GM18511 (cell line): ENCODE data around the gene SOBP.
"Not testable (repeated sequence)": the region's sequence is repeated elsewhere in the genome, so short reads cannot be mapped to it uniquely, and the experiment has no call there.

Source experiments
- ATAC-seq: cut with Tn5 transposase; IDR thresholded peaks from one replicate; pipeline ENCODE4 v1.9.1; 2021; ENCODE audit warnings: mild to moderate bottlenecking, moderate library complexity; ENCODE audit not compliant: unreplicated experiment

SOBP gene

GRCh38 chr6:107519224-107519623 is 29.3 kb downstream of the SOBP start:
- ATAC-seq = not testable (repeated sequence)

DNA sequence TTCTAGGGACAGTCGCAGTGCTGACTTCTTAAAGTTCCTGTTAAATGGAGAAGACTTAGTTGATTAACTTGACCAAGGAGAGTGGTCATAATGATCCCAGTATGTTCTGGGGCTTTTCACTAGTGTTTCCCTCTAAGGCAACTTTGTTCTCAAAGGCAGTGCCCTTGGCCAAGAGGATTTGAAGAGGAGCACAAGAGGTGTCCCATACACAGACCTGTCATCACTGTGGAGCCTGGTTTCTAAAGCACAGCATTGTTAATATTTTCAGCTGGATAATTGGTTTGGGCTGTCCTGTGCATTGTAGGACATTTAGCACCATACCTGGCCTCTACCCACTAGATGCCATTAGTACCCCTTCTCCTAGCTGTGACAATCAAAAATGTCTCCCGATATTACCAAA is 30.8 kb downstream of the SOBP start:
- not testable (repeated sequence) for ATAC-seq

DNA sequence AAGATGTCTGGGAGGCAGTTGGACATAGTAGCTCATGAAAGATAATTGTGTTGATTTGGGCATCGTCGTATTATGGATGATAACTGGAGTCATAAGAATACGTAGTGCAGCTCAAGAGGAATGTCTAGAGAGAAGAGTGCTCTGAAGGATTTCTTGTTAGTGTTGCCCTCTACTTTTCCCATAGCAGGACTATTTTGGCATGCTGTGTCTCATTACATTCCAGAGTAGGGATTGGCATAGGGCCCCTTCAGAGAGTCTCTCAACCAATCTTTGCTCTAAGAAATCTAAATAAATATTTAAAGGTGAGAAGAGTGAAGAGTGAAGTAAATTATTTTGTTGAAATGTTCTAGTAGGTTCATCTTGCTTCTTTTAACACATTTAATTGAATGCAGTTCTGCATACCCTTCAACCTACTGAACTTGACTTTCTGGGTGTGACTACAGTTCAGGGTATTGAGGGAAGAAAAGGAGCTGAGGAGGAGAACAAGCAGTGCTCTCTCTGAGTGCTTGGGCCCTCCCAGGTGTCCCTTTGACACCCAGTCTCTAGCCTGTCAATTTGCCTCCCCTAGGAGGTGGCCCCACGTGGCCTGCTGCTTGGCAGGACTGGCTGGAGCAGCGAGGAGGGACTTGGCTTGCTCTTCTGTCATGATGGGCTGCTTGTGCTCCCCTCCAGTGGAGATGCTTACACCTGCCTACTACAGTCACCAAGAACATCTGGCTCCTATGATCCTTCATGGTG is 33.3 kb downstream of the SOBP start:
- no peak for ATAC-seq

DNA sequence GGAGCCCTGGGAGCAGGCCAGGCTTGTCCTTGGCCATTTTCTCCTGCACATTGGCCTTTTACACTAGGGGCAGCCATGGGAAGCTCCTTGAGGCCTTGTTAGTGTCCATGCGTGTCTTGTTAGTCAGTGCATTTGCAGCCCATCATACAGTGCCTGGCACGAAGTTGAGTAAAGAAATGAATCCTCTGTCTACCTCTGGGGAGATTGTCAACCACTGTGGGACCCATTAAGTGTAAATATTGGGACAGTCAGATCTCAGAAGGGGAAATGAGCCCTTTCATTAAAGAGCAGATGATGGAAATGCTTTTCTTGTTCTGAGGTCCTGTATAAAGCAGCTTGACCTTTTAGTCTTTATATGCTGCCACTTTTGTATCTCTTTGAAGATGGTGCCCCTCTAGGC is 33.9 kb downstream of the SOBP start:
- no peak for ATAC-seq

DNA sequence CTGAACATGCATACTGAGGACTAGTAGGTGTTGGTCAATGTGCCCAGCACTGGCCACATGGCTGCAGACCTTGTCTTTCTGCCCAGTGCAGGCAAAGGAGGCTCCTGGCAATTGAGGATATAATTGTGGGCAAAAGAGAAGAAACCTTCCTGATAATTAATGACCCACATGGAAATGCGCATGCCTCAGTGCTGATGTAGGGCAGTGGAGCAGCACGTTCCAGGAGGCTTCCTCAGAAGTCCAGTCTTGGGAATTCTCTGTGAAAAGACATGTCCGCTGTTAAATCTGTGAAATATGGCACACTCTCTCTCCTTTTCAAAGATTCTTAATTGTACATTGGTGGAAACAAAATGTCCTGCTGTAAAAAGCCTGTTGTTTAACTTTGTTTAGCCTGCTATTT is 34.7 kb downstream of the SOBP start:
- ATAC-seq = no peak

DNA sequence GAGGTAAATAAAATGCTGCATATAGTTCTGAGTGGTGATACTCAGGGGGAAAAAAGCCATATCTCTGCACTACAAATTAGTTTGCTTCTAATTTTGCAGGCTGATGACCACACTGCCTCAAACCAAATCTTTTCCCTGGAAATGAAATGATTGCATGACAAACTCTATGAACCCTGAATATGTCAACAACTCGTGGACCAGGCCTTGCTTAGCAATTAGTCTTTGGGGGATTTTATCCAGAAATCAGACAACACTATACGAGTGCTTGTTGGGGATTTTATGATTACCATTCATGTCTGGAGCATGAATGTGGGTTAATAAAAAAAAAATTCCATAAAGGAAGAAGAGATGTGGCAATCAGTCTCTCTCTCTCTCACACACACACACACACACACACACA is 42.0 kb downstream of the SOBP start:
- ATAC-seq = no peak

GRCh38 chr6:107532706-107533105 is 42.8 kb downstream of the SOBP start:
- ATAC-seq = no peak

- no peak for ATAC-seq
These were observed 43.6 kb downstream of the SOBP start for GRCh38 chr6:107533415-107534059.

GRCh38 chr6:107534571-107535141 is 44.7 kb downstream of the SOBP start:
- no peak for ATAC-seq

DNA sequence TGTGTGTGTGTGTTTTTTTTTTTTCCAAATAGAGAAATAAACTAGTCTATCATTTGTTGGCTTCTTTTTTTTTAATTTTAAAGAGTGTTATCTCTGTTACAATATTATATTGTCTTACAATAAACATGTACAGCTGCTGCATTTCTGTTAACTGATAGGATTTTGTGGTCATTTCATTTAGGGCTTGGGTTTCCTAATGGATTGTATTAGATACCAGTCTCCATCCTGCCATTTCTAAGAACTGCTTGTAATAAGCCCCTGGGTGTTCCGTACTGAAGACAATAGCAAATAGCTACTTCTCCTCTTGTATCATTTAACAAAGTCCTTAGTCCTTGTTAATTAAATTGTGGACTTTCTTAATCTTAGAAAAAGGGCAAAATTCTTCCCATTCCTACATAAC is 45.7 kb downstream of the SOBP start:
- no peak for ATAC-seq

GRCh38 chr6:107536180-107536961 is 46.5 kb downstream of the SOBP start:
- ATAC-seq = no peak

- no peak for ATAC-seq
These were observed 47.6 kb downstream of the SOBP start for GRCh38 chr6:107537559-107537958.

DNA sequence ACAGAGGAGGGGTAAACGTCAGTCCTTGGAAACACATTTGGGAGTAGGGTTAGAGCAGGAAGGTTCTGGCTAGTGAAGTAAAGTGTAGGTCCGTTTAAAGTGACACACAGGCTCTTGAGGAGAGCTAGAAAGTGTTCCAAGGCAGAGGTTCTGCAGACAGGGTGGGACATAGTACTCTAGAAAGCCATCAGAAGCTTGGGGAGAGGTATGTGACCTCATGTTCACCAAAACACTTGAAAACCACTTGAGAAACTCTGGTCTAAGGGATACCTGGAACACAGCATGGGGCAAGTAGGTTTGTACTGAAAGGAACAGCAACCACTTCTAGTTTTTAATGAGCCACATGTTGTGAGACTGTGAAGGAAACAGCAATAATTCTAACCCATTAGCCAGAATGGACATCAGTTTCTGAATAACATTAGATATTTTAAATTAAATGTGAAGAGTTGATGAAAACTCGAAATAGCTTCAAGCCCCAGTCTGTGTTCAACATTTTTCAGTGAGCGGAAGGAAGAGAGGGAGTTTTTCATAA is 49.0 kb downstream of the SOBP start:
- ATAC-seq = no peak

DNA sequence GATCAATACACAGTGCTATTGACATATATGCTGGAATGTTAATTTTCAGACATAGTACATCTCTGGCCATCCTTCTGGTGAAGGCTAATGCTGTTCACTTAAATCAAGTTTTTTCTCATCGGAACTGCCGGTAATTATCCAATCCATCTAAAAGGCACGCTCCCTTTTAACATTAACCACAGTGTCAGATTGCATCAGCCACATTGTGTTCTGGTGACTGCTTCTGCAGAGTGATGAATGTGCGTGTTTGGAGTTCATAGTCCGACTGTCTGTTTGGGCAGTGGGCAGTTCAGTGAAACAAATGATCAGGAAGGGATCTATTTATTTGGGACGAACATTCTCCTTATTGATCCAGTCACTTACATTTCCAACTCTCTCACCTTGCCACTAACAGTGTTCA is 49.5 kb downstream of the SOBP start:
- no peak for ATAC-seq

GRCh38 chr6:107539849-107540464 is 50.0 kb downstream of the SOBP start:
- ATAC-seq = no peak

GRCh38 chr6:107540465-107540857 is 50.5 kb downstream of the SOBP start:
- no peak for ATAC-seq

- ATAC-seq = no peak
These were observed 52.3 kb downstream of the SOBP start for GRCh38 chr6:107542192-107542668.

GRCh38 chr6:107543088-107543487 is 53.2 kb downstream of the SOBP start:
- ATAC-seq = no peak

DNA sequence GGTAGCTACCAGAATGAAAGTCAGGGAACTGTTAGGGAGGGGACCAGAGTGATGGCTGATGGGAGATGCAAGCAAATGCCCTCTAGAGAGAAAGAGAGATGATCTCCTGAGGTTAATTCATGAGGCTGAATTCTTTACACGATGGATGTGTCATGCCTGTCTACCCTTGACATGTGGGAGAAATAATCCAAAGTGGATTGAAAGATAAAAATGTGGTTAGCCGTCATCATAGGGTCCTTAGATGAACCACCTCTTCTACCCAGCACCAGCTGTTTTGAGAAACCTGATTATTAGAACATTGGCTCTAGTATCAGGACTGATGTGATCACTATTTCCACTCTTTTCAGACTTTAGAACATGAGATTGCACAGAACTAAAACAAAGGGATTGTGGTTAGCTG is 53.6 kb downstream of the SOBP start:
- ATAC-seq = no peak

GRCh38 chr6:107545763-107546162 is 55.8 kb downstream of the SOBP start:
- ATAC-seq = no peak
